ENCODE data around the gene CYP2U1.

CYP2U1 gene

GRCh38 chr4:107972605-107973004, 41.3 kb downstream of the CYP2U1 start:
- H3K36me3 ChIP-seq (ENCODE audit: control insufficient read depth, insufficient read depth, low read length): no peaks in the 10 kb centered on the region
- no peaks in the 10 kb centered on the region for H3K4me1 ChIP-seq (ENCODE audit: control insufficient read depth, insufficient read depth, low read length)
- no peak overlapping the region for H3K27ac ChIP-seq (ENCODE audit: low read depth, low read length)
- H3K9ac ChIP-seq (ENCODE audit: low read length): no peak overlapping the region
- no peak overlapping the region for H3K4me3 ChIP-seq (ENCODE audit: low read length)
- H3K27me3 ChIP-seq (ENCODE audit: control insufficient read depth, insufficient read depth, low read length): no peaks in the 10 kb centered on the region

GRCh38 chr4:107974523-107974922, 43.2 kb downstream of the CYP2U1 start:
- H3K4me1 ChIP-seq (ENCODE audit: control insufficient read depth, insufficient read depth, low read length): no peaks in the 10 kb centered on the region

GRCh38 chr4:107977482-107977881, 46.1 kb downstream of the CYP2U1 start:
- Histone ChIP-seq H3K36me3 (ENCODE audit: control insufficient read depth, insufficient read depth, low read length) (no peaks in the 10 kb centered on the region), H3K4me3 (ENCODE audit: low read length) (no peak overlapping the region), H3K27ac (ENCODE audit: low read depth, low read length) (no peak overlapping the region), H3K4me1 (ENCODE audit: control insufficient read depth, insufficient read depth, low read length) (no peaks in the 10 kb centered on the region), H3K27me3 (ENCODE audit: control insufficient read depth, insufficient read depth, low read length) (no peaks in the 10 kb centered on the region), H3K9ac (ENCODE audit: low read length) (no peak overlapping the region)

More at GRCh38 chr4:107974523-107974922, 43.2 kb downstream of the CYP2U1 start:
- H3K9ac ChIP-seq (ENCODE audit: low read length): no peak overlapping the region
- no peaks in the 10 kb centered on the region for H3K27me3 ChIP-seq (ENCODE audit: control insufficient read depth, insufficient read depth, low read length)
- H3K27ac ChIP-seq (ENCODE audit: low read depth, low read length): no peak overlapping the region
- H3K36me3 ChIP-seq (ENCODE audit: control insufficient read depth, insufficient read depth, low read length): no peaks in the 10 kb centered on the region
- no peak overlapping the region for H3K4me3 ChIP-seq (ENCODE audit: low read length)

- Histone ChIP-seq H3K9ac (ENCODE audit: low read length) (no peak overlapping the region), H3K36me3 (ENCODE audit: control insufficient read depth, insufficient read depth, low read length) (no peaks in the 10 kb centered on the region), H3K27ac (ENCODE audit: low read depth, low read length) (no peak overlapping the region), H3K27me3 (ENCODE audit: control insufficient read depth, insufficient read depth, low read length) (no peaks in the 10 kb centered on the region), H3K4me1 (ENCODE audit: control insufficient read depth, insufficient read depth, low read length) (no peaks in the 10 kb centered on the region), H3K4me3 (ENCODE audit: low read length) (no peak overlapping the region)
Measured at GRCh38 chr4:107977966-107978705, 46.8 kb downstream of the CYP2U1 start.

- Histone ChIP-seq H3K36me3 (ENCODE audit: control insufficient read depth, insufficient read depth, low read length) (no peaks in the 10 kb centered on the region), H3K4me3 (ENCODE audit: low read length) (no peak overlapping the region), H3K27me3 (ENCODE audit: control insufficient read depth, insufficient read depth, low read length) (no peaks in the 10 kb centered on the region), H3K27ac (ENCODE audit: low read depth, low read length) (no peak overlapping the region), H3K9ac (ENCODE audit: low read length) (no peak overlapping the region), H3K4me1 (ENCODE audit: control insufficient read depth, insufficient read depth, low read length) (no peaks in the 10 kb centered on the region)
Measured at GRCh38 chr4:107978716-107979451, 47.5 kb downstream of the CYP2U1 start.

GRCh38 chr4:107987916-107988762, 56.8 kb downstream of the CYP2U1 start:
- Histone ChIP-seq H3K9ac (ENCODE audit: low read length) (no peak overlapping the region), H3K4me3 (ENCODE audit: low read length) (peak overlapping the region; percentile 19), H3K4me1 (ENCODE audit: control insufficient read depth, insufficient read depth, low read length) (no peaks in the 10 kb centered on the region), H3K27ac (ENCODE audit: low read depth, low read length) (peak overlapping the region; percentile 22), H3K27me3 (ENCODE audit: control insufficient read depth, insufficient read depth, low read length) (no peaks in the 10 kb centered on the region), H3K36me3 (ENCODE audit: control insufficient read depth, insufficient read depth, low read length) (no peaks in the 10 kb centered on the region)

GRCh38 chr4:107988763-107989035, 57.4 kb downstream of the CYP2U1 start:
- H3K4me3 ChIP-seq (ENCODE audit: low read length): peak overlapping the region; percentile 19
- H3K27ac ChIP-seq (ENCODE audit: low read depth, low read length): no peak overlapping the region
- H3K36me3 ChIP-seq (ENCODE audit: control insufficient read depth, insufficient read depth, low read length): no peaks in the 10 kb centered on the region
- H3K9ac ChIP-seq (ENCODE audit: low read length): no peak overlapping the region
- H3K4me1 ChIP-seq (ENCODE audit: control insufficient read depth, insufficient read depth, low read length): no peaks in the 10 kb centered on the region
- H3K27me3 ChIP-seq (ENCODE audit: control insufficient read depth, insufficient read depth, low read length): no peaks in the 10 kb centered on the region

- Histone ChIP-seq H3K27ac (ENCODE audit: low read depth, low read length) (peak overlapping the region; percentile 93), H3K4me3 (ENCODE audit: low read length) (peak overlapping the region; percentile 95), H3K4me1 (ENCODE audit: control insufficient read depth, insufficient read depth, low read length) (no peaks in the 10 kb centered on the region), H3K36me3 (ENCODE audit: control insufficient read depth, insufficient read depth, low read length) (no peaks in the 10 kb centered on the region), H3K27me3 (ENCODE audit: control insufficient read depth, insufficient read depth, low read length) (no peaks in the 10 kb centered on the region), H3K9ac (ENCODE audit: low read length) (no peak overlapping the region)
Measured at GRCh38 chr4:107989162-107989536, 57.8 kb downstream of the CYP2U1 start.

- no peaks in the 10 kb centered on the region for H3K4me1 ChIP-seq (ENCODE audit: control insufficient read depth, insufficient read depth, low read length)
- H3K27ac ChIP-seq (ENCODE audit: low read depth, low read length): peak within 1 kb of the TSS; percentile 93
- peak within 1 kb of the TSS; percentile 57 for H3K9ac ChIP-seq (ENCODE audit: low read length)
- H3K36me3 ChIP-seq (ENCODE audit: control insufficient read depth, insufficient read depth, low read length): no peaks in the 10 kb centered on the region
- H3K27me3 ChIP-seq (ENCODE audit: control insufficient read depth, insufficient read depth, low read length): no peaks in the 10 kb centered on the region
- peak within 1 kb of the TSS; percentile 95 for H3K4me3 ChIP-seq (ENCODE audit: low read length)
Measured at GRCh38 chr4:107989537-107990386, 58.4 kb downstream of the CYP2U1 start, which contains the start of gene HADH. HADH (plus strand) TSS chr4:107989889; CDS start chr4:107989933, 44 bp downstream.

GRCh38 chr4:107991945-107992630, 60.7 kb downstream of the CYP2U1 start:
- H3K9ac ChIP-seq (ENCODE audit: low read length): no peak overlapping the region
- H3K4me3 ChIP-seq (ENCODE audit: low read length): no peak overlapping the region
- H3K36me3 ChIP-seq (ENCODE audit: control insufficient read depth, insufficient read depth, low read length): no peaks in the 10 kb centered on the region
- peaks cover 3% of the 10 kb centered on the region for H3K4me1 ChIP-seq (ENCODE audit: control insufficient read depth, insufficient read depth, low read length)
- H3K27me3 ChIP-seq (ENCODE audit: control insufficient read depth, insufficient read depth, low read length): no peaks in the 10 kb centered on the region
- no peak overlapping the region for H3K27ac ChIP-seq (ENCODE audit: low read depth, low read length)

GRCh38 chr4:107993969-107994368, 62.6 kb downstream of the CYP2U1 start:
- no peak overlapping the region for H3K4me3 ChIP-seq (ENCODE audit: low read length)
- H3K36me3 ChIP-seq (ENCODE audit: control insufficient read depth, insufficient read depth, low read length): no peaks in the 10 kb centered on the region
- H3K9ac ChIP-seq (ENCODE audit: low read length): no peak overlapping the region
- H3K27ac ChIP-seq (ENCODE audit: low read depth, low read length): no peak overlapping the region
- H3K4me1 ChIP-seq (ENCODE audit: control insufficient read depth, insufficient read depth, low read length): peaks cover 16% of the 10 kb centered on the region
- no peaks in the 10 kb centered on the region for H3K27me3 ChIP-seq (ENCODE audit: control insufficient read depth, insufficient read depth, low read length)
